ENCODE results near the gene KRTAP9-3. TPM values are rescaled to one million over a fixed set of nuclear protein-coding genes. Genes with fewer than 3 reads are reported as not detected.
"Not testable (repeated sequence)": the region's sequence is repeated elsewhere in the genome, so short reads cannot be mapped to it uniquely, and the experiment has no call there.

The KRTAP9-3 gene
- total RNA-seq, 4 donors from 2014 or later, result not detected

- no peak for TF ChIP-seq CTCF (IDR thresholded peaks at IDR 0.05)
Observed at GRCh38 chr17:41199421-41200078, 32.7 kb upstream of the KRTAP9-3 start.

GRCh38 chr17:41211845-41212466 is 20.3 kb upstream of the KRTAP9-3 start:
- no peak for ATAC-seq (ENCODE audit: low FRiP score)
- no peak for DNase-seq (ENCODE audit: low spot score)
- TF ChIP-seq CTCF (IDR thresholded peaks at IDR 0.05), result no peak

More at GRCh38 chr17:41199421-41200078, 32.7 kb upstream of the KRTAP9-3 start:
- DNase-seq (ENCODE audit: low spot score) (no peak), ATAC-seq (ENCODE audit: low FRiP score) (no peak)

GRCh38 chr17:41212524-41213169 is 19.6 kb upstream of the KRTAP9-3 start:
- ATAC-seq (ENCODE audit: low FRiP score) (no peak), DNase-seq (ENCODE audit: low spot score) (no peak)
- TF ChIP-seq CTCF (IDR thresholded peaks at IDR 0.05), result no peak

GRCh38 chr17:41215681-41216080 is 16.6 kb upstream of the KRTAP9-3 start:
- no peak for TF ChIP-seq CTCF (IDR thresholded peaks at IDR 0.05)
- DNase-seq (ENCODE audit: low spot score) (no peak), ATAC-seq (ENCODE audit: low FRiP score) (no peak)

DNA sequence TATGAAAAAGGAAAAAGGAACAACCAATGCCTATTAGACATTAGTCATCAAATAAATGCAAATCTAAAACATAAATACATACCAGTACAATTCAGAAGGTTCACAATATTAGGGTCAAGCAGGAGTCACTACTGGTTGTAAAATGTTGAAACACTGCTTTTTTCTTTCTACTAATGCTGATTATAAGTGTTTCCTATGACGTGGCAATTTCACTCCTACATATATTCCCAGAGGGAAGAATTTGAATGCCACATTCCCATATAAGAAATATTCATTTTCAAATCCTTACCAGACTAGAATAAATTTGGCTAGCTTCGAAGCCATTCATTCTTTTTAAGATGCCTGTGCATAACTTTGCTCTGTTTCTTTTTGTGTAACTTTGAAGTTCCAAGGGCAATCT is 8.4 kb upstream of the KRTAP9-3 start:
- DNase-seq (ENCODE audit: low spot score) (no peak), ATAC-seq (ENCODE audit: low FRiP score) (no peak)
- TF ChIP-seq CTCF (IDR thresholded peaks at IDR 0.05), result no peak

DNA sequence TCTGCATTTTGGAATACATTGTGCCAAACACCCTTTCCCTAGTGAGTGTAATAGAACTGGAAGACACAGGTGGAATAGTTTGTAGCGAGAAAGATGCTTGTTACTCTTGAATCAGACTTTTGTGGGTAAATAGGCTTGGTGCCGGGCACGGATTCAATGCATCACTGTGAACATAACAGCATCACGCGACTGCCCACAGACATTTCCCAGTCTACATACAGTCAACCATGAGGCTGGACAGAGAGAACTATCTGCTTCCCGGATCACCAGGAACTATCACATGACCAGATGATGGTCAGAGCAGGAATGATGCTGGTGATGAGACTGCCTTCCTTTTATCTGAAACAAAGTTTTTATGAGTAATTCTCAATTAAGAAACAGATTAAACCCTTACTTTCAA is 6.2 kb upstream of the KRTAP9-3 start:
- ATAC-seq (ENCODE audit: low FRiP score), result no peak
- TF ChIP-seq CTCF (IDR thresholded peaks at IDR 0.05), result no peak
- DNase-seq (ENCODE audit: low spot score), result no peak

DNA sequence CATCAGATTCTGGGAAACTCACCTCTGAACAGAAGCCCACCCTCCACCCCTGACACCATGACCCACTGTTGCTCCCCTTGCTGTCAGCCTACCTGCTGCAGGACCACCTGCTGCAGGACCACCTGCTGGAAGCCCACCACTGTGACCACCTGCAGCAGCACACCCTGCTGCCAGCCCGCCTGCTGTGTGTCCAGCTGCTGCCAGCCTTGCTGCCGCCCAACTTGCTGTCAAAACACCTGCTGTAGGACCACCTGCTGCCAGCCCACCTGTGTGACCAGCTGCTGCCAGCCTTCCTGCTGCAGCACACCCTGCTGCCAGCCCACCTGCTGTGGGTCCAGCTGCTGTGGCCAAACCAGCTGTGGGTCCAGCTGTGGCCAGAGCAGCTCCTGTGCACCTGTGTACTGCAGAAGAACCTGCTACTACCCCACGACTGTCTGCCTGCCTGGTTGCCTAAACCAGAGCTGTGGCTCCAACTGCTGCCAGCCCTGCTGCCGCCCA is 5.6 kb upstream of the KRTAP9-3 start, which contains the start of gene KRTAP9-2:
TSS of gene KRTAP9-2 (plus strand) at position 51 of the 498 bp plus-strand sequence. CDS start at position 58, 7 bp downstream.
- DNase-seq (ENCODE audit: low spot score); ATAC-seq (ENCODE audit: low FRiP score): not testable (repeated sequence)

All from omental fat pad (tissue), 4 donors.